Ascending aorta (tissue), 2 donors: ENCODE measurements around the gene FAM3B. TPM values are rescaled to one million over a fixed set of nuclear protein-coding genes. Genes with fewer than 3 reads are reported as not detected.

Experiments used
- DNase-seq, 2 donors: peaks; one replicate each; pipeline ENCODE4 v3.0.0-alpha.2; 2019; ENCODE audit warnings: low spot score in 2 of 2
- H3K27ac ChIP-seq, 2 donors: fragments of 200-600 bp; sonication (generic); one replicate each; pipeline ENCODE4 v1.5.1; 2016 to 2017; ENCODE audit warnings: mild to moderate bottlenecking in 1 of 2
- H3K27me3 ChIP-seq: fragments of 200-600 bp; sonication (generic); one replicate; pipeline ENCODE4 v1.5.1; 2017
- H3K36me3 ChIP-seq, 2 donors: fragments of 200-600 bp; sonication (generic); one replicate each; pipeline ENCODE4 v1.5.1; 2016
- H3K4me1 ChIP-seq, 2 donors: fragments of 200-600 bp; sonication (generic); one replicate each; pipeline ENCODE4 v1.5.1; 2016 to 2017; ENCODE audit warnings: mild to moderate bottlenecking in 1 of 2
- H3K4me3 ChIP-seq, 2 donors: fragments of 200-600 bp; sonication (generic); one replicate each; pipeline ENCODE4 v1.5.1; 2016 to 2017; ENCODE audit warnings: mild to moderate bottlenecking in 1 of 2
- H3K9me3 ChIP-seq, 2 donors: fragments of 200-600 bp; sonication (generic); one replicate each; pipeline ENCODE4 v1.5.1; 2016
- intact Hi-C: fragments of 100-400 bp; cut with DNase I; formaldehyde crosslinking; loops from one replicate; pipeline ENCODE4 v1.15.1; 2023
- total RNA-seq: library from RNA; depleted of rRNA; stranded (reverse); fragments of >200 nt; gene quantifications from one replicate; pipeline ENCODE4 v1.1.0, GENCODE V29; 2016
- TF ChIP-seq, protein P1 (sequence below), 3 experiments: fragments of 200-600 bp in 2 of 3; fragments of 450-650 bp in 1 of 3; sonication (generic) in 2 of 3; IDR thresholded peaks; one replicate each; pipeline ENCODE4 v1.5.1; 2016 to 2019; ENCODE audit warnings: antibody characterized with exemption in 3 of 3, mild to moderate bottlenecking in 1 of 3, moderate library complexity in 1 of 3

The FAM3B gene
- total RNA-seq, 1 donor from 2014 or later: not detected

DNA sequence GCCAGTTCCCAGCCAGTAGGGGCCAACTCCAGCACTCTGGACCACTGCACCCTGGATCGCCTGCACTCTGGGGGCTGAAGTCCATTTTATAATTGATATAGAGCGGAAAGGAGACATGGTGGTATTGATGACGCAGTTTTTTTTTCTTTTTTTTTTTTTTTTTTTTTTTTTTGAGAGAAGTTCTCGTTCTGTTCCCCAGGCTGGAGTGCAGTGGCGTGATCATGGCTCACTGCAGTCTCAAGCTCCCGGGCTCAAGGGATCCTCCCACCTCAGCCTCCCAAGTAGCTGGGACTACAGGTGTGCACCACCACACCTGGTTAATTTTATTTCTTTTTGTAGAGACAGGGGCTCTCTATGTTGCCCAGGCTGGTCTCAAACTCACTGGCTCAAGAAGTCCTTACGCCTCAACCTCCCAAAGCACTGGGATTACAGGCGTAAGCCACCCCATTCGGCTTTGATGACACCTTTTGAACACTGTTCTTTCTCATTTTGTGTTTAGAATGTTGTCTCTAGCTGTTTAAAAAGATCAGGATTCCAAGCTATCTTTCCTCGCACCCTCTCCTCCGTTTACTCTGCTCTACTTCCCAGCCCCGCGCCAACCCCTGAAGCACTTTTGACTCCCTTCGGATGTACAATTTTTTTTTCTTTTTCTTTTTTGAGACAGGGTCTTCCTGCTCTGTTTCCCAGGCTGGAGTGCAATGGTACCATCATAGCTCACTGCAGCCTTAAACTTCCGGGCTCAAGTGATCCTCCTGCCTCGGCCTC, 46.2 kb downstream of the FAM3B start:
- Histone ChIP-seq H3K9me3 (no peaks in the 10 kb centered on the region), H3K36me3 (no peaks in the 10 kb centered on the region), H3K27me3 (no peaks in the 10 kb centered on the region), H3K4me3 (peak overlapping the region in 1 of 2 donors; percentile 52), H3K4me1 (no peaks in the 10 kb centered on the region), H3K27ac (peak overlapping the region in 1 of 2 donors; percentile 31)
- intact Hi-C loops: no loop called here
- DNase-seq: peak in 1 of 2 donors; percentile 59
- TF ChIP-seq, protein P1, sequence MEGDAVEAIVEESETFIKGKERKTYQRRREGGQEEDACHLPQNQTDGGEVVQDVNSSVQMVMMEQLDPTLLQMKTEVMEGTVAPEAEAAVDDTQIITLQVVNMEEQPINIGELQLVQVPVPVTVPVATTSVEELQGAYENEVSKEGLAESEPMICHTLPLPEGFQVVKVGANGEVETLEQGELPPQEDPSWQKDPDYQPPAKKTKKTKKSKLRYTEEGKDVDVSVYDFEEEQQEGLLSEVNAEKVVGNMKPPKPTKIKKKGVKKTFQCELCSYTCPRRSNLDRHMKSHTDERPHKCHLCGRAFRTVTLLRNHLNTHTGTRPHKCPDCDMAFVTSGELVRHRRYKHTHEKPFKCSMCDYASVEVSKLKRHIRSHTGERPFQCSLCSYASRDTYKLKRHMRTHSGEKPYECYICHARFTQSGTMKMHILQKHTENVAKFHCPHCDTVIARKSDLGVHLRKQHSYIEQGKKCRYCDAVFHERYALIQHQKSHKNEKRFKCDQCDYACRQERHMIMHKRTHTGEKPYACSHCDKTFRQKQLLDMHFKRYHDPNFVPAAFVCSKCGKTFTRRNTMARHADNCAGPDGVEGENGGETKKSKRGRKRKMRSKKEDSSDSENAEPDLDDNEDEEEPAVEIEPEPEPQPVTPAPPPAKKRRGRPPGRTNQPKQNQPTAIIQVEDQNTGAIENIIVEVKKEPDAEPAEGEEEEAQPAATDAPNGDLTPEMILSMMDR (IDR thresholded peaks at IDR 0.05): no peak

DNA sequence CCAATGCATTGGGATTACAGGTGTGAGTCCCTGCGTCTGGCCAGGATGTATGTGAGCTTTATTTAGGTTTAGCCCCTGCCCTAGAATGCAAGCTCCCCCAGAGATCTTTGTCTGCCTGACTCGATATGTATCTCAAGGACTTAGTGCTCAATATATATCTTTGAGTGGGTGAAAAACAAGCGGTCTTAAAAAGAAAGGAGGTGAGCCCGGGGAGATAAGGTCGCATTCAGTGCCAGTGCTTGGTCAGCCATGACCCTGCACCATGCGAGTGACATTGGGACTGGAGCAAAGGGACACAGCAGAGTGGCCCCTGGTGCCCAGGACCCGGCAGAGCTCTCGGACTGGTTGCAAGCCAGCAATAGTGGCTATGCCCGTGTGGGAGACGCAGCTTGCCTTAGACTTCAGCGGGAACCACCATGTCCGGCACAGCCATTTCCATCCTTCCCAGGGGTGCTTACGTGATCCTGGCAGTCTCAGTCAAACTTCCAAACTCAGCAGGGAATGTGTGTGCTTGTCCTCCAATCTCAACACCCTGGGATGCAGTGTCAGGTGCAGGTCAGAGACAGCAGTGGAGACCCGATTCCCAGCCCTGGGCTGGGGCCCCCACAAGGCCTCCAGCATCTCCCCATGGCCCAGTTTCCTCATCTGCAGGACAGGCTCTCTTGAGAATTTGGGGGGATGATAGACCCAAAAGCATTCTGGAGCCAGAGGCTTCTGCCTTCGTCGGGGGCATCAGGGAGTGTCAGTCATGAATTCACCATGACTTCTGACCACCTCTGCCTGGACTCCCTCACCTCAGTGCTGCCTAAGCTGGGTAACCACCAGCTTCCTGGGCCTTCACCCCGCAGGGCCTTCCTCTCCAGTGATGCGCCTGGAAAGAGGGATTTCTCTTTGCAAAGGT, 47.0 kb downstream of the FAM3B start:
- TF ChIP-seq, protein P1 (IDR thresholded peaks at IDR 0.05): no peak
- no peaks in the 10 kb centered on the region for H3K36me3 ChIP-seq
- no peaks in the 10 kb centered on the region for H3K4me1 ChIP-seq
- peak overlapping the region in 1 of 2 donors; percentile 52 for H3K4me3 ChIP-seq
- no peaks in the 10 kb centered on the region for H3K27me3 ChIP-seq
- no peak overlapping the region for H3K27ac ChIP-seq
- intact Hi-C loops: no loop called here
- no peaks in the 10 kb centered on the region for H3K9me3 ChIP-seq
- no peak for DNase-seq

DNA sequence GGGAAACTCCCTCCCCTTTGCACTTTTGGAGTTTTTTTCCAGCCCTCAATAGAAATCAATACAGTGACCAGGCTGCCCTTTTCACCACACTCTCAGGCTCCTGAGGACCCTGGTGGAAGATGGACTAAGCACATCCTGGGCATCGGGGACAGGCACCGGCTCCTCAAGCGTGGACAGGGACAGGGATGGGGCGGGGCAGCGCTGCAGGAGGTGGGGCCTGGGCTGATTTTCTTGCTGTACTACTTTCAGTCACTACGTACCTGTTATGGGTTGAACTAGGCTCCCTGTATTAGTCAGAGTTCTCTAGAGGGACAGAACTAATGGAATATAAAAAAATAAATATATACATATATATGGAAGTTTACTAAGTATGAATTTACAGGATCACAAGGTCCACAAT, 47.7 kb downstream of the FAM3B start:
- DNase-seq: peak in 1 of 2 donors; percentile 45
- Histone ChIP-seq H3K27me3 (no peaks in the 10 kb centered on the region), H3K36me3 (no peaks in the 10 kb centered on the region), H3K27ac (no peak overlapping the region), H3K4me3 (no peak overlapping the region), H3K4me1 (peaks cover 0 to 2% of the 10 kb centered on the region in 2 donors), H3K9me3 (no peaks in the 10 kb centered on the region)
- intact Hi-C loops: no loop called here
- TF ChIP-seq, protein P1 (IDR thresholded peaks at IDR 0.05): no peak

DNA sequence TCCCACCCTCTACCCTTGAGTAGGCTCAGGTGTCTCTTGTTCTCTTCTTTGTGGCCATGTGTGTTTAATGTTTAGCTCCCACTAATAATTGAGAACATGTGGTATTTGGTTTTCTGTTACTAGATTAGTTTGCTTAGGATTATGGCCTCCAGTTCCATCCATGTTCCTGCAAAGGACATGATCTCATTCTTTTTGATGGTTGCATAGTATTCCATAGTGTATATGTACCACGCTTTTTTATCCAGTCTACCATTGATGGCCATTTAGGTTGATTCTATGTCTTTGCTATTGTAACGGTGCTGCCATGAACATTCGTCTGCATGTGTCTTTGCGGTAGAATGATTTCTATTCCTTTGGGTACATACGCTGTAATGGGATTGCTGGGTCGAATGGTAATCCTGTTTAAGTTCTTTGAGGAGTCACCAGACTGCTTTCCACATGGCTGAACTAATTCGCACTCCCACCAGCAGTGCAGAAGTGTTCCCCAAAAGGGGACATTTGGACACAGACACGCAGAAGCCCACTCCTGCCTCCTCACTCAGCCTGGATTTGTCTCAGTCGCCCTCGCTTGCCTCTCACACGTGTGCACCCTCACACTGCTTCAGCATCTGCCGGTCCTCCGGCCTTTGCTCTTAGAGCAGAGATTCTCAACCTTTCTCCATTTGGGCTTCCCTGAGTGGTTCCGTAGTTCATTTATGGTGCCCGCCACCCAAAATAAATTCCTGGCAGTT, 48.9 kb downstream of the FAM3B start:
- H3K36me3 ChIP-seq: no peaks in the 10 kb centered on the region
- DNase-seq: peak in 1 of 2 donors; percentile 50
- H3K9me3 ChIP-seq: no peaks in the 10 kb centered on the region
- H3K27ac ChIP-seq: no peak overlapping the region
- TF ChIP-seq, protein P1 (IDR thresholded peaks at IDR 0.05): no peak
- H3K4me1 ChIP-seq: peaks cover 0 to 2% of the 10 kb centered on the region in 2 donors
- H3K27me3 ChIP-seq: no peaks in the 10 kb centered on the region
- no peak overlapping the region for H3K4me3 ChIP-seq
- intact Hi-C loops: no loop called here

DNA sequence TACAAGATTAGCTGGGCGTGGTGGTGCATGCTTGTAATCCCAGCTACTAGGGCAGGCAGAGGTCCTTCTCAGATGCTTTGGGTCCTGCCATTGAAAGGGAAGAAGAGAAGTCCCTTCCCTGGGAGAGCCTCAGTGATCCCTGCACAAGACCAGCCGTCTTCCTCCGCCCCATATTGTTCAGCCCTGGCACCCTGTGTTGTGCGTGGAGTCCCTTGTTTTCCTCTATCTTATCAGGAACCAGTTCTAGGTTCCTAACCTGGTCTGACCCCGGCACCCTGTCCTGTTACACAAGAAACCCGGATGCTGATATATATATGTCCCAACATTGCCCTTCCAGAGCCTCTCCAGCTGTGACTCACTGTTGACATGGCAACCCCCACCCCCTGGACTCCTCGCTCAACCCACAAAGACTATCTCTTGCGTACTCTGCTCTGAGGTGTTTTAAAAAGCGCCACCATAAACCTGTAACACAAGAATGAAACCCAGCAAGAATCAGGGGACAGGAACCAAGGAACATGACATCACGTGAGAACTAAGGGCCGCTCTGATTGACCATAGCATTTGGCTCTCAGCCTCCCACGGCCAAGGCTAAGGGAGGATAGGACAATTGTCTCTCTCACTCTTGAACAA, 50.0 kb downstream of the FAM3B start:
- Histone ChIP-seq H3K4me3 (no peak overlapping the region), H3K27me3 (no peaks in the 10 kb centered on the region), H3K4me1 (peaks cover 0 to 2% of the 10 kb centered on the region in 2 donors), H3K9me3 (no peaks in the 10 kb centered on the region), H3K27ac (no peak overlapping the region), H3K36me3 (no peaks in the 10 kb centered on the region)
- TF ChIP-seq, protein P1 (IDR thresholded peaks at IDR 0.05): no peak
- intact Hi-C loops: no loop called here
- DNase-seq: peak in 1 of 2 donors; percentile 68
